Bone marrow (tissue), 2 donors: Measurements from ENCODE around the gene COMTD1.
A peak's percentile ranks its signal among the peaks of the same experiment; 100 is the strongest.

Experiments
- DNase-seq, 2 donors: peaks; one replicate each; lab custom pipeline; 2025; lab: John Stamatoyannopoulos, UW

The COMTD1 gene

GRCh38 chr10:75235375-75236177, at the start of gene COMTD1:
TSS of gene COMTD1 (minus strand) at chr10:75235957. CDS start at chr10:75235928, 29 bp downstream.
- DNase-seq: peak; percentile 67 to 77

DNA sequence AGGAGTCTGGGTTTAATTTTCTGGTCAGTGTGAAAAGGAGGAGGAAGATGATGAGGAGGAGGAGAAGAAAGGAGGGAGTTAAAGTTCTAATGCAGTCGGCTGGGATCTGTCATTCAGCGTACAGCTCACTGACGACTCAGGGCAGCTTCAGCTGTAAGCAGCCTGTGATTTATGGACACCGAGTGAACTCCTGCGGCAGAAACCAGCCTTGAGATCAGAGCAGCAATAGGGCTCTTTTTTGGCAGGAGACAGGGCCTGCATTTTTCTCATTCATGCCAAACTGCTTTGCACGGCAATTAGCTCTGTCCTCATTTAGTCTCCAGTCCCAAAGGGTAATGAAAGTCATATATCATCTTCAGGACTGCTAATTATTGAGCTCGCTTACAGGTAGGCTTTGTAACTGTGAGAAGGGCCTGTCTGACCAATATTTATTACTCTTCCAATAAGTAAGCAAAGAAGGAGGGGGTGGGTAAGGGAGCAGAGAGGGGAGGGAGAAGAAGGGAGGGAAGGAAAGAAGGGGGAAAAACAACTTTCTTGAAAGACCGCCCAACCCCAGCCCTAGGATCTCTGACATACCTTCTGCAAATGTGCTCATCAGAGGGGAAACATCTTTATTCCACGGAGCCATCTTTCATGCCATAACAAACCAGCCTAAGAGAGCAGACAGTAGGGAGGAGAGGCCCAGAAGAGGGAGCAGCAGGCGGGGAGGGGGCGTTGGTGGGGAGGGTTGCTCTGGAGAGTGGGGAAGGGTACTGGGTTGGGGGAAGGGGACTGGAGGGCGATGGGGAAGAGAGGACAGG, 48.1 kb upstream of the COMTD1 start:
- DNase-seq: no peak

DNA sequence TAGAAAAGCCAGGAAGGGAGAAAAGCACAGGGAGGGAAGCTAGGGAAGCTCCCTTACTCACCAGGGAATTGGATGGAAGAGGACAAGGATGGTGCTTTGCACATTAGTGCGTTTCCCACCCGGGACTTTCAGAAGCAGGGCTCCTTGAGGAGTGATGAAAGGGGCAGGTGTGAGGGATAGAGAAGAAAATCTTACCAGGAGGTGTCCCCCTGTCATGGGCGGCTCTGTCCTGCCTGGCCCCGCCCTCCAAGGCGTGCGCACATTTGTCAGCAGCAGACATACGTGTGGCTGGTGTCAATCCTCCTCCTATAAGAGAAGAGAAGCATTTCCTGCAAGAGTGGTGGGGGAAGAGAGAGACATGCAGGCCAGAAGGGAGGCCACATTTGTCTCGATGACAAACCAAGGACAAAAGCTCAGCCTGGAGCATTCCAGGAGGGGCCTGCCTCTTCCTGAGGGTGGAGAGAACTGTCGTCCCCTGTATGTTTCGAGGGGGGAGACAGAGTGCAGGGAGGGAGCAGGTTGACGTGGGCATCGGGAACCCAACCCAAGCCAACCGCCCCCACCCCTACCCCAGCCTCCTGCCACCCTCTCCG, 47.4 kb upstream of the COMTD1 start:
- no peak for DNase-seq

DNA sequence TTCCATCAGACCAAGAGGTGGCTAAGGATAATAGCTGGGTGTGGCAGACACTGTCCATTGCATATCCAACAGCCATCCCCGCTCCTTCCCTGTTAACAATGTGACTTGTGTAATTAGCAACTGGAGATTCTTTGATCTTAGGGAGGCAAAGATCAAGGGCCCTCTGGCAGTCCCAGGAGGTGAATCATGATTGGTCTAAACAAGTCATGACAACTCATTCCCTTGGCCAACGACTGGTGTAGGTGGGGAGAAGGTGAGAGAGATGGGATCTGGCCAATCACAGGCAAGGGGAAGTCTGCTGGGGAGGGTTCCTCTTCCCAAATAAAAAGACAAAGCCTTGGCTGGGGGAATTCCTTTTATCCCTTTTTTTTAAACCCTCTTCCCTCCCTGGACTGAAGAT, 46.2 kb upstream of the COMTD1 start:
- DNase-seq: no peak

- DNase-seq: no peak
These were observed 44.5 kb upstream of the COMTD1 start for GRCh38 chr10:75280236-75280635.

- no peak for DNase-seq
These were observed 40.5 kb upstream of the COMTD1 start for GRCh38 chr10:75276069-75276872.

GRCh38 chr10:75272896-75273295, 37.1 kb upstream of the COMTD1 start:
- no peak for DNase-seq

GRCh38 chr10:75272094-75272493, 36.3 kb upstream of the COMTD1 start:
- no peak for DNase-seq

GRCh38 chr10:75269605-75270004, 33.8 kb upstream of the COMTD1 start:
- DNase-seq: no peak

GRCh38 chr10:75266945-75267344, 31.2 kb upstream of the COMTD1 start:
- no peak for DNase-seq

GRCh38 chr10:75265856-75266255, 30.1 kb upstream of the COMTD1 start:
- no peak for DNase-seq

GRCh38 chr10:75263806-75264205, 28.0 kb upstream of the COMTD1 start:
- no peak for DNase-seq

DNA sequence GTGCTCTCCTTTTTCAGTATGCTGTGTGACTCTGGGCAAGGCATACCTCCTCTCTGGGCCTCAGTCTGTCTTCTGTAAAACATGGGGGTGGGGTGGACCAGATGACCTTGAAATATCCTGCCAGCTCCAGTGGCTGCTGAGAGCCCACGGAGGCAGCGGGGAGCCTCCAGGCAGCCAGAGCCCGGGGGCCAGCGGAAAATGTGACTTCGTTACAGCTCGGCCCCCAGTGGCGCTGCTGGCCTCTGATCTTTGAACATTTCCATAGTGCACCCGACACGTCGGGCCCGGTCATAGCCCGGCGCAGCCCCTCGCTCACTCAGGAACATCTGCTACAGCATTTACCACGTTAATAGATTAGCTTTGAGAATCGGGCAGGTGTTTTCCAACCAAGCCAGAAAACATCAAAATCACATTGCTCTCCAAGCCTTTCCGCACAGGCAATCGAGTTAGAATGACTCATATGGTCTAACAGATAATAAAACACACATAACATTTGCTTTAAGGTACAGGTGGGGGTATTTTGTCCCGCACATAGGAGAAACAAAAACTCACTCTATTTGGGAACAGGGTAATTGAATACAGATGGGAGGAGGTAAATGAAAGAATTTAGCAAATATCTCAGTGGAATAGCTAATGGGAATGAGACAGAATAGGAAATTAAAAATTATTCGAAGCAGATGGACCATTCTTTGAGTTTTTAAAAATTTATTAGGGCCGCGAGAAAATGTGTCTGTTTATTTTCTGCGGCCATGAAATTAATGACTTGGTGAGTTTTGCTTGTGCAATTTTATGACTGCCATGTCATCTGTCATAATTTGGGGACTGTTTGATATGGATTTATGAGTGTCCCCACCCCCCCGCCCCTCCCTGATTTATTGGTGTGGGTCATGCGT, 26.3 kb upstream of the COMTD1 start:
- DNase-seq: no peak

GRCh38 chr10:75260990-75261389, 25.2 kb upstream of the COMTD1 start:
- DNase-seq: no peak

DNA sequence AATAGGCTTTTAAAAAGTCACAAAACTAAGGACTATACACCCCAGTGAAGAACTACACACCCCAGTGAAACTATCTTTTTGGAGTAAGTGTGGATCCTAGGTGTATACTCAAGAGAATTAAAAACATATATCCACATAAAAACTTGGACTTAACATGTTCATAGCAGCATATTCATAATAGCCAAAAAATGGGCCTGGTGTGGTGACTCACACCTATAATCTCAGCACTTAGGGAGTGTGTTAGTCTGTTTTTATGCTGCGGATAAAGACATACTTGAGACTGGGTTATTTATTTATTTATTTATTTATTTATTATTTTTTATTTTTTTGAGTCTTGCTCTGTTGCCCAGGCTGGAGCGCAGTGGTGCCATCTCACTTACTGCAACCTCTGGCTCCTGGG, 19.0 kb upstream of the COMTD1 start:
- no peak for DNase-seq

GRCh38 chr10:75253281-75254220, 17.8 kb upstream of the COMTD1 start:
- no peak for DNase-seq

GRCh38 chr10:75250934-75251333, 15.2 kb upstream of the COMTD1 start:
- no peak for DNase-seq

GRCh38 chr10:75247797-75248196, 12.0 kb upstream of the COMTD1 start:
- no peak for DNase-seq

GRCh38 chr10:75246506-75246905, 10.7 kb upstream of the COMTD1 start:
- DNase-seq: no peak
